ENCODE data around the gene LMNA. TPM values are rescaled to one million over a fixed set of nuclear protein-coding genes. Genes with fewer than 3 reads are reported as not detected.

LMNA gene
- polyA plus RNA-seq, 1 of the 3 experiments (the other 2 are of a cell fraction) = 983 TPM

GRCh38 chr1:156086256-156086662 is 28.3 kb upstream of the LMNA start:
- no peak for DNase-seq
- ChIA-PET POLR2A (no interaction called here), CTCF (interaction anchor here (29.6 kb wide), 1 partner anchor 45 kb away, joined by 1559 read pairs; the partner anchor contains the start of gene LMNA)
- Histone ChIP-seq H3F3A (replicated peaks; ENCODE audit: insufficient read depth) (peaks cover 15% of the 10 kb centered on the region), H3K4me1 (ENCODE audit: control insufficient read depth in 1 of 2, insufficient read depth in 2 of 2, low read depth in 1 of 2, low read length in 1 of 2) (peaks cover 15 to 17% of the 10 kb centered on the region in 2 experiments; a peak in 3 of 4 replicates), H3K9me3 (no peaks in the 10 kb centered on the region), H3K27ac (ENCODE audit: low read depth in 2 of 2, low read length in 1 of 2) (no peak overlapping the region), H3K9me2 (no peaks in the 10 kb centered on the region), H4K20me1 (ENCODE audit: insufficient read depth) (peaks cover 6% of the 10 kb centered on the region; the same call in 1 of the 2 replicates), H3K27me3 (ENCODE audit: insufficient read depth) (no peaks in the 10 kb centered on the region), H3K4me3 (ENCODE audit: low read depth in 2 of 2, low read length in 1 of 2) (no peak overlapping the region), H2AFZ (ENCODE audit: low read depth) (no peak overlapping the region), H3K4me2 (no peak overlapping the region), H3K79me2 (ENCODE audit: insufficient read depth) (peaks cover 65% of the 10 kb centered on the region), H3K9ac (no peak overlapping the region), H3K36me3 (replicated peaks in 1 of 2; ENCODE audit: control insufficient read depth in 1 of 2, insufficient read depth in 2 of 2, low read length in 1 of 2) (peaks cover 0 to 3% of the 10 kb centered on the region in 2 experiments)
- TF ChIP-seq TAF1 (IDR thresholded peaks at IDR 0.05; ENCODE audit: borderline replicate concordance, low read depth, low read length) (no peak), FOSL2 (IDR thresholded peaks at IDR 0.05; ENCODE audit: borderline replicate concordance, low read depth) (no peak)
- 65% methylated on average over 1 of the region's 1 CpG for WGBS (ENCODE audit: low lambda C conversion rate)

DNA sequence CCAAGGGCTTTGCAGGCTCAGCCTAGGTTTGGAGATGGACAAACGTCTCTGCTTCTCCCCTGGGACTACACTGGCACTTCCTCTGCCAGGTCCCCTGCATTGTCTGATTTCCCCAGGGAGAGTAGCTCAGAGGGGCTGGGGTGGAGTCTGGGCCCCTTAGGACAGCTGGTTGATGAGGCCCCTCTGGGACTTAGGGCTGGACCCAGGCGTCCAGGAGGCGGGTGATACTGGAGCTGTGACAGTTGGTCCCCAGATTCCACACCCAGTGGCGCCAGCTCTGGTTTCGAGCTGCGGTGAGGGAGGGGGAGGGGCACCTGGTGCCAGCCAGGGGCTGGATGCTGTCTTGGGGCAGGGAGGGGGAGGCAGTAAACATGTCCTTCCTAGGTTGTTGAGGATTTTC is 24.8 kb upstream of the LMNA start:
- Histone ChIP-seq H3F3A (replicated peaks; ENCODE audit: insufficient read depth) (peaks cover 15% of the 10 kb centered on the region), H3K36me3 (replicated peaks in 1 of 2; ENCODE audit: control insufficient read depth in 1 of 2, insufficient read depth in 2 of 2, low read length in 1 of 2) (peaks cover 0 to 6% of the 10 kb centered on the region in 2 experiments), H4K20me1 (ENCODE audit: insufficient read depth) (peaks cover 6% of the 10 kb centered on the region; the same call in 1 of the 2 replicates), H3K9me3 (no peaks in the 10 kb centered on the region), H2AFZ (ENCODE audit: low read depth) (no peak overlapping the region), H3K4me1 (ENCODE audit: control insufficient read depth in 1 of 2, insufficient read depth in 2 of 2, low read depth in 1 of 2, low read length in 1 of 2) (peaks cover 4% of the 10 kb centered on the region in 2 experiments; a peak in 2 of 4 replicates), H3K79me2 (ENCODE audit: insufficient read depth) (peaks cover 47% of the 10 kb centered on the region), H3K27me3 (ENCODE audit: insufficient read depth) (no peaks in the 10 kb centered on the region), H3K27ac (ENCODE audit: low read depth in 2 of 2, low read length in 1 of 2) (no peak overlapping the region), H3K4me2 (no peak overlapping the region), H3K9ac (no peak overlapping the region), H3K4me3 (ENCODE audit: low read depth in 2 of 2, low read length in 1 of 2) (no peak overlapping the region), H3K9me2 (no peaks in the 10 kb centered on the region)
- POLR2A ChIA-PET = no interaction called here
- 75% methylated on average over 4 of the region's 6 CpGs for WGBS (ENCODE audit: low lambda C conversion rate)
- no peak for DNase-seq
- CTCF ChIA-PET = interaction anchor here (0.7 to 29.6 kb wide), 11 partner anchors 10 to 162 kb away, joined by 3 to 1559 read pairs (median 4); partner anchors contain the start of gene LMNA
- no peak for TF ChIP-seq EP300 (IDR thresholded peaks at IDR 0.05; ENCODE audit: borderline replicate concordance in 1 of 2, low read depth in 1 of 2, low read length in 1 of 2)
- TF ChIP-seq RCOR1 (IDR thresholded peaks at IDR 0.05; ENCODE audit: low read length) = no peak
- TF ChIP-seq FOXJ3 (CRISPR knock-in tag; IDR thresholded peaks at IDR 0.05) = no peak
- TF ChIP-seq TEAD4 (IDR thresholded peaks at IDR 0.05; ENCODE audit: borderline replicate concordance, insufficient read depth) = no peak
- TF ChIP-seq FOSL2 (IDR thresholded peaks at IDR 0.05; ENCODE audit: borderline replicate concordance, low read depth) = no peak
- TF ChIP-seq MXI1 (IDR thresholded peaks at IDR 0.05; ENCODE audit: low read depth, low read length) = no peak
- no peak for TF ChIP-seq GABPA (IDR thresholded peaks at IDR 0.05; ENCODE audit: low read depth)
- TF ChIP-seq YY1 (IDR thresholded peaks at IDR 0.05; ENCODE audit: low read depth) = no peak
- TF ChIP-seq NRF1 (IDR thresholded peaks at IDR 0.05; ENCODE audit: low read depth, low read length) = no peak
- no peak for TF ChIP-seq TCF12 (IDR thresholded peaks at IDR 0.05)
- TF ChIP-seq, protein P1, sequence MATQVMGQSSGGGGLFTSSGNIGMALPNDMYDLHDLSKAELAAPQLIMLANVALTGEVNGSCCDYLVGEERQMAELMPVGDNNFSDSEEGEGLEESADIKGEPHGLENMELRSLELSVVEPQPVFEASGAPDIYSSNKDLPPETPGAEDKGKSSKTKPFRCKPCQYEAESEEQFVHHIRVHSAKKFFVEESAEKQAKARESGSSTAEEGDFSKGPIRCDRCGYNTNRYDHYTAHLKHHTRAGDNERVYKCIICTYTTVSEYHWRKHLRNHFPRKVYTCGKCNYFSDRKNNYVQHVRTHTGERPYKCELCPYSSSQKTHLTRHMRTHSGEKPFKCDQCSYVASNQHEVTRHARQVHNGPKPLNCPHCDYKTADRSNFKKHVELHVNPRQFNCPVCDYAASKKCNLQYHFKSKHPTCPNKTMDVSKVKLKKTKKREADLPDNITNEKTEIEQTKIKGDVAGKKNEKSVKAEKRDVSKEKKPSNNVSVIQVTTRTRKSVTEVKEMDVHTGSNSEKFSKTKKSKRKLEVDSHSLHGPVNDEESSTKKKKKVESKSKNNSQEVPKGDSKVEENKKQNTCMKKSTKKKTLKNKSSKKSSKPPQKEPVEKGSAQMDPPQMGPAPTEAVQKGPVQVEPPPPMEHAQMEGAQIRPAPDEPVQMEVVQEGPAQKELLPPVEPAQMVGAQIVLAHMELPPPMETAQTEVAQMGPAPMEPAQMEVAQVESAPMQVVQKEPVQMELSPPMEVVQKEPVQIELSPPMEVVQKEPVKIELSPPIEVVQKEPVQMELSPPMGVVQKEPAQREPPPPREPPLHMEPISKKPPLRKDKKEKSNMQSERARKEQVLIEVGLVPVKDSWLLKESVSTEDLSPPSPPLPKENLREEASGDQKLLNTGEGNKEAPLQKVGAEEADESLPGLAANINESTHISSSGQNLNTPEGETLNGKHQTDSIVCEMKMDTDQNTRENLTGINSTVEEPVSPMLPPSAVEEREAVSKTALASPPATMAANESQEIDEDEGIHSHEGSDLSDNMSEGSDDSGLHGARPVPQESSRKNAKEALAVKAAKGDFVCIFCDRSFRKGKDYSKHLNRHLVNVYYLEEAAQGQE (IDR thresholded peaks at IDR 0.05; ENCODE audit: low read depth, low read length) = no peak
- no peak for TF ChIP-seq NFIC (IDR thresholded peaks at IDR 0.05; ENCODE audit: borderline replicate concordance)
- no peak for TF ChIP-seq RXRA (IDR thresholded peaks at IDR 0.05; ENCODE audit: borderline replicate concordance, low read depth)
- TF ChIP-seq CHD2 (IDR thresholded peaks at IDR 0.05; ENCODE audit: low read length, partially characterized antibody) = no peak
- no peak for TF ChIP-seq JUND (IDR thresholded peaks at IDR 0.05)
- no peak for TF ChIP-seq ELF1 (IDR thresholded peaks at IDR 0.05)
- TF ChIP-seq RAD21 (IDR thresholded peaks at IDR 0.05; ENCODE audit: low read length) = no peak
- no peak for TF ChIP-seq RFX5 (IDR thresholded peaks at IDR 0.05; ENCODE audit: low read length)

Measured in SK-N-SH (cell line).